ENCODE results near the gene C2CD4C.
"Not testable (repeated sequence)": the region's sequence is repeated elsewhere in the genome, so short reads cannot be mapped to it uniquely, and the experiment has no call there.

Gene C2CD4C

GRCh38 chr19:428149-428548 is 19.2 kb upstream of the C2CD4C start:
- Histone ChIP-seq H3K27ac (ENCODE audit: insufficient read depth in 1 of 2, low read depth in 1 of 2, low read length in 2 of 2, poor library complexity in 1 of 2, severe bottlenecking in 2 of 2) (no peak overlapping the region), H3K27me3 (replicated peaks in 2 of 5; ENCODE audit: control insufficient read depth in 4 of 5, insufficient read depth in 5 of 5, low read length in 4 of 5) (peaks cover 0 to 2% (median 0%) of the 10 kb centered on the region in 5 experiments), H3K4me1 (ENCODE audit: control extremely low read depth in 1 of 4, control insufficient read depth in 4 of 4, insufficient read depth in 4 of 4, low read length in 3 of 4) (peaks cover 0 to 8% (median 5%) of the 10 kb centered on the region in 4 experiments), H3K9me3 (ENCODE audit: control extremely low read depth in 1 of 5, control insufficient read depth in 4 of 5, insufficient read depth in 2 of 5, low read depth in 1 of 5, low read length in 4 of 5) (peaks cover 0 to 15% (median 12%) of the 10 kb centered on the region in 5 experiments), H3K36me3 (ENCODE audit: control insufficient read depth in 4 of 4, insufficient read depth in 4 of 4, low read length in 3 of 4) (no peaks in the 10 kb centered on the region), H3K4me3 (ENCODE audit: control insufficient read depth in 1 of 7, extremely low read depth in 1 of 7, insufficient read depth in 4 of 7, low read depth in 2 of 7, low read length in 6 of 7) (peak overlapping the region in 1 of 7 experiments; percentile 10)
- CTCF ChIA-PET, result no interaction called here
- POLR2A ChIA-PET, result no interaction called here
- no peak for DNase-seq
- WGBS (ENCODE audit: insufficient coverage), result 96% methylated on average over 14 of the region's 15 CpGs

GRCh38 chr19:427675-428074 is 18.7 kb upstream of the C2CD4C start:
- CTCF ChIA-PET, result not testable (repeated sequence)
- DNase-seq, result peak in 1 of 3 donors; percentile 30

GRCh38 chr19:426725-427445 is 17.9 kb upstream of the C2CD4C start:
- Histone ChIP-seq H3K9me3 (ENCODE audit: control extremely low read depth in 1 of 5, control insufficient read depth in 4 of 5, insufficient read depth in 2 of 5, low read depth in 1 of 5, low read length in 4 of 5) (peaks cover 0 to 15% (median 12%) of the 10 kb centered on the region in 5 experiments), H3K27ac (ENCODE audit: insufficient read depth in 1 of 2, low read depth in 1 of 2, low read length in 2 of 2, poor library complexity in 1 of 2, severe bottlenecking in 2 of 2) (no peak overlapping the region), H3K4me1 (ENCODE audit: control extremely low read depth in 1 of 4, control insufficient read depth in 4 of 4, insufficient read depth in 4 of 4, low read length in 3 of 4) (peaks cover 0 to 8% (median 5%) of the 10 kb centered on the region in 4 experiments), H3K27me3 (replicated peaks in 2 of 5; ENCODE audit: control insufficient read depth in 4 of 5, insufficient read depth in 5 of 5, low read length in 4 of 5) (peaks cover 0 to 2% (median 0%) of the 10 kb centered on the region in 5 experiments), H3K4me3 (ENCODE audit: control insufficient read depth in 1 of 7, extremely low read depth in 1 of 7, insufficient read depth in 4 of 7, low read depth in 2 of 7, low read length in 6 of 7) (no peak overlapping the region), H3K36me3 (ENCODE audit: control insufficient read depth in 4 of 4, insufficient read depth in 4 of 4, low read length in 3 of 4) (no peaks in the 10 kb centered on the region)
- ChIA-PET POLR2A (no interaction called here), CTCF (no interaction called here)
- WGBS (ENCODE audit: insufficient coverage), result 80% methylated on average over 34 of the region's 51 CpGs
- DNase-seq, result peak in 1 of 3 donors; percentile 6

More at GRCh38 chr19:427675-428074, 18.7 kb upstream of the C2CD4C start:
- Histone ChIP-seq H3K9me3 (ENCODE audit: control extremely low read depth in 1 of 5, control insufficient read depth in 4 of 5, insufficient read depth in 2 of 5, low read depth in 1 of 5, low read length in 4 of 5) (peaks cover 0 to 15% (median 12%) of the 10 kb centered on the region in 5 experiments), H3K4me3 (ENCODE audit: control insufficient read depth in 1 of 7, extremely low read depth in 1 of 7, insufficient read depth in 4 of 7, low read depth in 2 of 7, low read length in 6 of 7) (peak overlapping the region in 1 of 7 experiments; percentile 10)
- POLR2A ChIA-PET; H3K27ac ChIP-seq (ENCODE audit: insufficient read depth in 1 of 2, low read depth in 1 of 2, low read length in 2 of 2, poor library complexity in 1 of 2, severe bottlenecking in 2 of 2); H3K36me3 ChIP-seq (ENCODE audit: control insufficient read depth in 4 of 4, insufficient read depth in 4 of 4, low read length in 3 of 4); H3K4me1 ChIP-seq (ENCODE audit: control extremely low read depth in 1 of 4, control insufficient read depth in 4 of 4, insufficient read depth in 4 of 4, low read length in 3 of 4); H3K27me3 ChIP-seq (replicated peaks in 2 of 5; ENCODE audit: control insufficient read depth in 4 of 5, insufficient read depth in 5 of 5, low read length in 4 of 5): not testable (repeated sequence)
- 40% methylated on average over 13 of the region's 19 CpGs for WGBS (ENCODE audit: insufficient coverage)

GRCh38 chr19:425056-425455 is 16.1 kb upstream of the C2CD4C start:
- CTCF ChIA-PET, result no interaction called here
- 96% methylated on average over 26 of the region's 26 CpGs for WGBS (ENCODE audit: insufficient coverage)

GRCh38 chr19:424546-424945 is 15.6 kb upstream of the C2CD4C start:
- no peak for DNase-seq
- H3K27ac ChIP-seq (ENCODE audit: insufficient read depth in 1 of 2, low read depth in 1 of 2, low read length in 2 of 2, poor library complexity in 1 of 2, severe bottlenecking in 2 of 2), result no peak overlapping the region
- peaks cover 0 to 8% (median 5%) of the 10 kb centered on the region in 4 experiments for H3K4me1 ChIP-seq (ENCODE audit: control extremely low read depth in 1 of 4, control insufficient read depth in 4 of 4, insufficient read depth in 4 of 4, low read length in 3 of 4)
- no peak overlapping the region for H3K4me3 ChIP-seq (ENCODE audit: control insufficient read depth in 1 of 7, extremely low read depth in 1 of 7, insufficient read depth in 4 of 7, low read depth in 2 of 7, low read length in 6 of 7)
- H3K27me3 ChIP-seq (replicated peaks in 2 of 5; ENCODE audit: control insufficient read depth in 4 of 5, insufficient read depth in 5 of 5, low read length in 4 of 5), result peaks cover 0 to 3% (median 2%) of the 10 kb centered on the region in 5 experiments
- H3K36me3 ChIP-seq (ENCODE audit: control insufficient read depth in 4 of 4, insufficient read depth in 4 of 4, low read length in 3 of 4), result no peaks in the 10 kb centered on the region
- ChIA-PET POLR2A (no interaction called here), CTCF (no interaction called here)
- 93% methylated on average over 15 of the region's 15 CpGs for WGBS (ENCODE audit: insufficient coverage)
- H3K9me3 ChIP-seq (ENCODE audit: control extremely low read depth in 1 of 5, control insufficient read depth in 4 of 5, insufficient read depth in 2 of 5, low read depth in 1 of 5, low read length in 4 of 5), result peaks cover 0 to 5% (median 2%) of the 10 kb centered on the region in 5 experiments

More at GRCh38 chr19:425056-425455, 16.1 kb upstream of the C2CD4C start:
- POLR2A ChIA-PET, result interaction anchor here (0.7 kb wide), 1 partner anchor 22 kb away, joined by 5 read pairs; no protein-coding TSS in a partner anchor
- Histone ChIP-seq H3K27me3 (replicated peaks in 2 of 5; ENCODE audit: control insufficient read depth in 4 of 5, insufficient read depth in 5 of 5, low read length in 4 of 5) (peaks cover 0 to 3% (median 0%) of the 10 kb centered on the region in 5 experiments), H3K4me1 (ENCODE audit: control extremely low read depth in 1 of 4, control insufficient read depth in 4 of 4, insufficient read depth in 4 of 4, low read length in 3 of 4) (peaks cover 0 to 8% (median 5%) of the 10 kb centered on the region in 4 experiments), H3K27ac (ENCODE audit: insufficient read depth in 1 of 2, low read depth in 1 of 2, low read length in 2 of 2, poor library complexity in 1 of 2, severe bottlenecking in 2 of 2) (no peak overlapping the region), H3K4me3 (ENCODE audit: control insufficient read depth in 1 of 7, extremely low read depth in 1 of 7, insufficient read depth in 4 of 7, low read depth in 2 of 7, low read length in 6 of 7) (no peak overlapping the region), H3K9me3 (ENCODE audit: control extremely low read depth in 1 of 5, control insufficient read depth in 4 of 5, insufficient read depth in 2 of 5, low read depth in 1 of 5, low read length in 4 of 5) (peaks cover 0 to 9% (median 4%) of the 10 kb centered on the region in 5 experiments), H3K36me3 (ENCODE audit: control insufficient read depth in 4 of 4, insufficient read depth in 4 of 4, low read length in 3 of 4) (no peaks in the 10 kb centered on the region)
- no peak for DNase-seq

GRCh38 chr19:423691-424466 is 14.9 kb upstream of the C2CD4C start:
- ChIA-PET CTCF (no interaction called here), POLR2A (no interaction called here)
- Histone ChIP-seq H3K36me3 (ENCODE audit: control insufficient read depth in 4 of 4, insufficient read depth in 4 of 4, low read length in 3 of 4) (no peaks in the 10 kb centered on the region), H3K4me3 (ENCODE audit: control insufficient read depth in 1 of 7, extremely low read depth in 1 of 7, insufficient read depth in 4 of 7, low read depth in 2 of 7, low read length in 6 of 7) (no peak overlapping the region), H3K27me3 (replicated peaks in 2 of 5; ENCODE audit: control insufficient read depth in 4 of 5, insufficient read depth in 5 of 5, low read length in 4 of 5) (peaks cover 0 to 6% (median 2%) of the 10 kb centered on the region in 5 experiments), H3K4me1 (ENCODE audit: control extremely low read depth in 1 of 4, control insufficient read depth in 4 of 4, insufficient read depth in 4 of 4, low read length in 3 of 4) (peaks cover 0 to 8% (median 5%) of the 10 kb centered on the region in 4 experiments), H3K9me3 (ENCODE audit: control extremely low read depth in 1 of 5, control insufficient read depth in 4 of 5, insufficient read depth in 2 of 5, low read depth in 1 of 5, low read length in 4 of 5) (peaks cover 0 to 5% (median 2%) of the 10 kb centered on the region in 5 experiments), H3K27ac (ENCODE audit: insufficient read depth in 1 of 2, low read depth in 1 of 2, low read length in 2 of 2, poor library complexity in 1 of 2, severe bottlenecking in 2 of 2) (no peak overlapping the region)
- WGBS (ENCODE audit: insufficient coverage), result 94% methylated on average over 24 of the region's 25 CpGs
- DNase-seq, result no peak

GRCh38 chr19:422917-423226 is 13.9 kb upstream of the C2CD4C start:
- H3K36me3 ChIP-seq (ENCODE audit: control insufficient read depth in 4 of 4, insufficient read depth in 4 of 4, low read length in 3 of 4); POLR2A ChIA-PET; H3K9me3 ChIP-seq (ENCODE audit: control extremely low read depth in 1 of 5, control insufficient read depth in 4 of 5, insufficient read depth in 2 of 5, low read depth in 1 of 5, low read length in 4 of 5); DNase-seq; H3K4me1 ChIP-seq (ENCODE audit: control extremely low read depth in 1 of 4, control insufficient read depth in 4 of 4, insufficient read depth in 4 of 4, low read length in 3 of 4); CTCF ChIA-PET; H3K27ac ChIP-seq (ENCODE audit: insufficient read depth in 1 of 2, low read depth in 1 of 2, low read length in 2 of 2, poor library complexity in 1 of 2, severe bottlenecking in 2 of 2); H3K4me3 ChIP-seq (ENCODE audit: control insufficient read depth in 1 of 7, extremely low read depth in 1 of 7, insufficient read depth in 4 of 7, low read depth in 2 of 7, low read length in 6 of 7): not testable (repeated sequence)
- WGBS (ENCODE audit: insufficient coverage), result 82% methylated on average over 4 of the region's 9 CpGs
- peaks cover 0 to 16% (median 3%) of the 10 kb centered on the region in 5 experiments for H3K27me3 ChIP-seq (replicated peaks in 2 of 5; ENCODE audit: control insufficient read depth in 4 of 5, insufficient read depth in 5 of 5, low read length in 4 of 5)

Measured in common myeloid progenitor, CD34-positive (primary cell).